ENCODE measurements around the gene HOOK1. TPM values are rescaled to one million over a fixed set of nuclear protein-coding genes. Genes with fewer than 3 reads are reported as not detected.

The HOOK1 gene
- total RNA-seq, 1 experiment from 2014 or later: 42.0 TPM

DNA sequence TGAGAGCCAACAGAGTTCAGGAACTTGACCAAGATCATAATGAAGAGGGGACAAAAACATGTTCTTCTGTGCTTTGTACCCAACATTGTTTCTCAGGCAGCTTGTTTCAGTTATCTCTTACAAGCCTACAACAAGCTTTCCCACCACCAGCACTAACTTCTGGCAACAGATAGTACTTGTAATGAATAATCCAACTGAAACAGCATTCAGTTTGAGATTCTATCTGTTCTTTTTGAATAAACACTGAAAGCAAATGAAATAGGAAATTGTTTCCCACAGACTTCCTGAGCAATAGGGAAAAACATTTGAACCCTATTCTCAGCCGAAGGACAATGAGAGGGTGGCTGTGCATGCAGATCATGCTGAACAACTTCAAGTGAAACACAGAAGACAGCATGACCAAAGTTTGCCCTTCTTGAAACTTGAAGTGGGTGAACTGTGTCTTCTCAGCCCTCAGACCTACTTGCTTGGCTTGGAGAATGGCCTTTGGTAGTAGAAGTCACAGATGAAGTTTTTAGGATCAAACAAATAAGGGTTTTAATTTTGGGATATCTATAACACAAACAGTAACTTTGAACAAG, 11.2 kb upstream of the HOOK1 start:
- no peaks in the 10 kb centered on the region for H3K9me3 ChIP-seq (ENCODE audit: control insufficient read depth, low read depth, low read length)
- no peak overlapping the region for H3K14ac ChIP-seq (ENCODE audit: insufficient read depth, low read length)
- H3K27me3 Mint-ChIP-seq (ENCODE audit: low read depth): peaks cover 1% of the 10 kb centered on the region; the same call in 1 of the 2 replicates
- H2BK120ac ChIP-seq (ENCODE audit: low read depth, low read length, poor library complexity, severe bottlenecking): no peak overlapping the region
- H3K9ac ChIP-seq (ENCODE audit: extremely low read depth, insufficient read length, low read length): no peak overlapping the region
- no peak overlapping the region for H2BK12ac ChIP-seq (ENCODE audit: insufficient read length, low read depth, low read length)
- no peak overlapping the region for H4K5ac ChIP-seq (ENCODE audit: insufficient read length, low read depth, low read length)
- no peak overlapping the region for H2AK5ac ChIP-seq (ENCODE audit: insufficient read length, low read length)
- no peak overlapping the region for H2BK20ac ChIP-seq (ENCODE audit: low read depth, low read length, poor library complexity, severe bottlenecking)
- H3K4me1 ChIP-seq (ENCODE audit: insufficient read depth, low read length): no peaks in the 10 kb centered on the region
- WGBS (ENCODE audit: extremely low coverage, insufficient read length, low lambda C conversion rate): no CpG with 5 or more reads among the region's 1 CpG
- H3K56ac ChIP-seq (ENCODE audit: insufficient read length, low read depth, low read length): no peak overlapping the region
- H3K23me2 ChIP-seq (ENCODE audit: insufficient read length, low read depth, low read length, poor library complexity, severe bottlenecking): no peaks in the 10 kb centered on the region
- H3K4me3 Mint-ChIP-seq: no peak overlapping the region
- no peak overlapping the region for H4K91ac ChIP-seq (ENCODE audit: insufficient read length, low read depth, low read length)
- no peak overlapping the region for H3K23ac ChIP-seq (ENCODE audit: insufficient read length, low read depth, low read length)
- H3K4ac ChIP-seq (ENCODE audit: low read depth, low read length): no peak overlapping the region
- no peak overlapping the region for H3K18ac ChIP-seq (ENCODE audit: insufficient read length, low read depth, low read length)
- no peaks in the 10 kb centered on the region for H3K36me3 Mint-ChIP-seq (ENCODE audit: insufficient read depth in 1 of 3, low read depth in 3 of 3)
- H3K79me1 ChIP-seq (ENCODE audit: insufficient read depth, low read depth, low read length, poor library complexity, severe bottlenecking): no peaks in the 10 kb centered on the region
- no peak overlapping the region for H2BK15ac ChIP-seq (ENCODE audit: low read depth, low read length)
- H3K27me3 ChIP-seq (ENCODE audit: insufficient read depth, low read length): no peaks in the 10 kb centered on the region
- no peak overlapping the region for H2AFZ ChIP-seq (ENCODE audit: low read length)
- no peaks in the 10 kb centered on the region for H3K9me3 Mint-ChIP-seq
- no peaks in the 10 kb centered on the region for H3K4me1 Mint-ChIP-seq
- no peak overlapping the region for H3K27ac Mint-ChIP-seq
- H3K27ac ChIP-seq (ENCODE audit: insufficient read length, low read depth, low read length): no peak overlapping the region
- no peaks in the 10 kb centered on the region for H4K20me1 ChIP-seq (ENCODE audit: control insufficient read depth, insufficient read depth, insufficient read length)
- no peak overlapping the region for H4K8ac ChIP-seq (replicated peaks; ENCODE audit: insufficient read length, low read depth, low read length)
- no peak for DNase-seq
- no peak overlapping the region for H3T11ph ChIP-seq (ENCODE audit: low read length)
- no peak overlapping the region for H3K4me2 ChIP-seq (ENCODE audit: insufficient read depth, insufficient read length, low read length)
- no peaks in the 10 kb centered on the region for H3K79me2 ChIP-seq (ENCODE audit: insufficient read depth, low read length)
- no peak overlapping the region for H2BK5ac ChIP-seq (ENCODE audit: insufficient read length, low read length)
- TF ChIP-seq CTCF (conservative IDR thresholded peaks at IDR 0.05): no peak

Measured in H9 (cell line).